ENCODE results near the gene ALDH8A1. TPM values are rescaled to one million over a fixed set of nuclear protein-coding genes. Genes with fewer than 3 reads are reported as not detected.
A peak's percentile ranks its signal among the peaks of the same experiment; 100 is the strongest.

ALDH8A1 gene
- total RNA-seq, 1 donor from 2014 or later: 1.1 TPM

DNA sequence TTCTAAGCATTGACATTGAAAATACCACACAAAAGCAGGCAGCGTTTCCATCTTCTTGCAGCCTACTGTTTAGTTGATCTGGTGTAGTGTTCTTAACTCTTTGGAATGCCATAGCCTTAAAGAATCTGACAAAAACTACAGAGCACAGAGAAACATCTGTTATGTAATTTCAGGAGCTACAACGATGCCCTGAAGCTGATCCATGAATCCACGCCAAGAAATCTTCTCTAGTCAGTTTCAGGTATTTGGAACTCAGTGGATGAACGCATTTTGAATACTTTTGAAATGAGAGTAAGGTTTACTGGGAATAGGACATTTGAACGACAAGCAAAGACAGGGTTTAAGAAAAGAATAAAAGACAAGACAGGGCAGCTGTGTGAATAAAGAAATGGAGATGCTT is 17.8 kb downstream of the ALDH8A1 start:
- DNase-seq (ENCODE audit: low read depth) (no peak), FAIRE-seq (no peak)
- no peaks in the 10 kb centered on the region for H3K36me3 ChIP-seq (ENCODE audit: control insufficient read depth, insufficient read depth, low read length)
- TF ChIP-seq, protein P1, sequence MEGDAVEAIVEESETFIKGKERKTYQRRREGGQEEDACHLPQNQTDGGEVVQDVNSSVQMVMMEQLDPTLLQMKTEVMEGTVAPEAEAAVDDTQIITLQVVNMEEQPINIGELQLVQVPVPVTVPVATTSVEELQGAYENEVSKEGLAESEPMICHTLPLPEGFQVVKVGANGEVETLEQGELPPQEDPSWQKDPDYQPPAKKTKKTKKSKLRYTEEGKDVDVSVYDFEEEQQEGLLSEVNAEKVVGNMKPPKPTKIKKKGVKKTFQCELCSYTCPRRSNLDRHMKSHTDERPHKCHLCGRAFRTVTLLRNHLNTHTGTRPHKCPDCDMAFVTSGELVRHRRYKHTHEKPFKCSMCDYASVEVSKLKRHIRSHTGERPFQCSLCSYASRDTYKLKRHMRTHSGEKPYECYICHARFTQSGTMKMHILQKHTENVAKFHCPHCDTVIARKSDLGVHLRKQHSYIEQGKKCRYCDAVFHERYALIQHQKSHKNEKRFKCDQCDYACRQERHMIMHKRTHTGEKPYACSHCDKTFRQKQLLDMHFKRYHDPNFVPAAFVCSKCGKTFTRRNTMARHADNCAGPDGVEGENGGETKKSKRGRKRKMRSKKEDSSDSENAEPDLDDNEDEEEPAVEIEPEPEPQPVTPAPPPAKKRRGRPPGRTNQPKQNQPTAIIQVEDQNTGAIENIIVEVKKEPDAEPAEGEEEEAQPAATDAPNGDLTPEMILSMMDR (IDR thresholded peaks at IDR 0.05; ENCODE audit: insufficient read depth, low read length, severe bottlenecking): no peak
- H3K4me3 ChIP-seq (ENCODE audit: low read depth, low read length): no peak overlapping the region
- no peaks in the 10 kb centered on the region for H3K27me3 ChIP-seq (ENCODE audit: control insufficient read depth, insufficient read depth, low read length)

DNA sequence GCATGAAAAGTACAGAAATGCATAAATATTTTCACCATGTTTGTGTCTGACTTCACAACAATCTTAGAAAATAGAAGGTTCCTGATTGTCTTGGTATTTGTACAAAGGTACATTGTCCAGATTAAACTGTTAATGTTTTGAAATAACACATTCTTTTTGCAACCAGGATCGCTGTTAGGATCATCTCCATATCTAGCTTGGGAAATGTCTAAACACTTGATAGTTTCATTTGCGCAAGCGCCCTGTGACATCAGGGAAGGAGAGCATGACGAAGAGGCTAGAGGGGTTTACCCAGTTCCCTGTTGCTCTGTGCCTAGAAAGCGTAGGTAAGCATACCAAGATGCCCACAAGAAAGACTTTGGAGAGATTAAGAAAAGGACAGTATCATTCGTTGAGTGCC is 19.4 kb downstream of the ALDH8A1 start:
- DNase-seq (ENCODE audit: low read depth) (no peak), FAIRE-seq (no peak)
- no peaks in the 10 kb centered on the region for H3K36me3 ChIP-seq (ENCODE audit: control insufficient read depth, insufficient read depth, low read length)
- no peak overlapping the region for H3K4me3 ChIP-seq (ENCODE audit: low read depth, low read length)
- H3K27me3 ChIP-seq (ENCODE audit: control insufficient read depth, insufficient read depth, low read length): no peaks in the 10 kb centered on the region
- TF ChIP-seq, protein P1 (IDR thresholded peaks at IDR 0.05; ENCODE audit: insufficient read depth, low read length, severe bottlenecking): no peak

DNA sequence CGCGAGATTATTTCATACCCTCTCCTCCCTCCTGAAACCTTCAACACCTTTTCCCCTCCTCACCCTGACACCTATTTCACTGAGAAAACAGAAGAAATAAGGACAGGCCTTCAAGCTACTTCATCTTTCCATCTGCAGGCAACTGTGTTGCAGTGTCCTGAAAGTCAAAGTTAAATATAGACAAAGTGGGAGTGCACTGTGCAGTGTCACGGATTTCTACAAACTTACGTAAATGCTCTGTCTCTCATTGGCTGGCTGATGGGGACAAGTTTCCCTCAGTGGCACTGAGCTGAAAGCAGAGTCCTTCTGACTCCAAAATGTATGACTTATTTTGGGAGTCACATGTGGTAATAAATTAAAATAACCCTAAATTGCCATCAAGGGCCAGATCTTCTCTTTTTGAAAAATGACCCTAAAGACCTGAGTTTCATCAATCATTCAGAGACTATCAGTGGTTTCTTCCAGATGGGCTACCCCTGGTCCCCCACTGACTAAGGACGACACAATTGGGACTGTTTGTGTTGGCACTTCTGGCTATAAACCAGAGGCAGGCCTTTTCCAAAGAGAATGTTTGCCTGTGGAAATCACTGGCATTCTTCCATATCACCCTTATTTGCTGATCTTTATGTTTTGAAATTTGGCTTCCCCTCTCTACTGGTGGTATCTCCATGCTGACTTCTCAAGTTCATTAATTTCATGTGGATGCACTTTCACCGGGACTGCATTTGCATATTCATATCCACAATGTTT is 21.6 kb downstream of the ALDH8A1 start:
- FAIRE-seq (no peak), DNase-seq (ENCODE audit: low read depth) (no peak)
- Histone ChIP-seq H3K4me3 (ENCODE audit: low read depth, low read length) (no peak overlapping the region), H3K36me3 (ENCODE audit: control insufficient read depth, insufficient read depth, low read length) (no peaks in the 10 kb centered on the region), H3K27me3 (ENCODE audit: control insufficient read depth, insufficient read depth, low read length) (no peaks in the 10 kb centered on the region)
- TF ChIP-seq, protein P1 (IDR thresholded peaks at IDR 0.05; ENCODE audit: insufficient read depth, low read length, severe bottlenecking): no peak

DNA sequence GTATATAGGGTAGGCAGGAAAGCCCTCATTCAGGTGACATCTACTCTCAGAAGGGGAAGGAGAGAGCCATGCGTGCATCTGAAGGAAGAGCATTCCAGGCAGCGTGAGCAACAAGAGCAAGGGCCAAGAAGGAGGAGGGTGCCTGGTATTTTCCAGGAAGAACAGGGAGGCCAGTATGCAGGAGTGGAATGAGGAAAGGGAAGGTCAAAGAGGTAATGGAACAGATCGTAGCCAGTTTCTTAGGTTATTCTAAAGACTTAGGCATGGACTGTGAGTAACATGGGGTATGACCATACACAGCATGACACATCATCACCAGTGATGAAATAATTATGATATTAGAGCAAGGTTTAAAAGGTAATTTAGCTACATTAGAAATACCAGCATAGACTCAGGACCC is 24.1 kb downstream of the ALDH8A1 start:
- FAIRE-seq: no peak
- H3K4me3 ChIP-seq (ENCODE audit: low read depth, low read length): no peak overlapping the region
- no peaks in the 10 kb centered on the region for H3K27me3 ChIP-seq (ENCODE audit: control insufficient read depth, insufficient read depth, low read length)
- TF ChIP-seq, protein P1 (IDR thresholded peaks at IDR 0.05; ENCODE audit: insufficient read depth, low read length, severe bottlenecking): no peak
- peak; percentile 97 for DNase-seq (ENCODE audit: low read depth)
- no peaks in the 10 kb centered on the region for H3K36me3 ChIP-seq (ENCODE audit: control insufficient read depth, insufficient read depth, low read length)

DNA sequence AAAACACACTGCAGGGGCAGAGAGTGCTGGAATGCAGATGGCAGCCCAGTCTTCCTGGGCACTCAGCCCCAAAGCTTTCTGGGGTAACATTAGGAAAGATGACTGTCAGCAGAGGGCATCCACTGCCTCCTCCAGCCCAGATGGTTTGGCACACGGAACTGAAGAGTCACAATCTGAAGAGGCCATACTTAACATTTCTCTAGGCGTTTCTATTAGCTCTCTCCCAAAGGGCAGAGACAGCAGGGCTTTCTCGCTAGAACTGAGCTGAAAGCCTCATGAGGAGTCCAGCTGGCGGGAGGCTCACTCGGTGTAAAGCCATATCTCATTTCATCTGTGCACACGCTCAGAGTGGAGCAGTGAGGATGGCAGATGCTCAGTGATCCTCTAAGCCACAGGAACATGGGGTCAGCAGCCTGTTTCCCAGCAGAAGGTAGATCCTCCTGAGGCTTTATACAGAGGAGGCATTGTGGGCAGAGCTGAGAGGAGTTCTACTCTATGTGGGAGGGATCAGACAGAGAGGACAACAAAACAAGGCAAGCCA is 28.1 kb downstream of the ALDH8A1 start:
- H3K36me3 ChIP-seq (ENCODE audit: control insufficient read depth, insufficient read depth, low read length): no peaks in the 10 kb centered on the region
- FAIRE-seq: no peak
- TF ChIP-seq, protein P1 (IDR thresholded peaks at IDR 0.05; ENCODE audit: insufficient read depth, low read length, severe bottlenecking): no peak
- no peaks in the 10 kb centered on the region for H3K27me3 ChIP-seq (ENCODE audit: control insufficient read depth, insufficient read depth, low read length)
- no peak overlapping the region for H3K4me3 ChIP-seq (ENCODE audit: low read depth, low read length)
- DNase-seq (ENCODE audit: low read depth): no peak
